Activated B cell treated with CpG ODN at 0.5 μM for 24 hours (primary cell): ENCODE data around the gene SH3RF3. TPM values are rescaled to one million over a fixed set of nuclear protein-coding genes. Genes with fewer than 3 reads are reported as not detected.

Source experiments
- ATAC-seq: fragments of 200-7000 bp; cut with Tn5 transposase; one replicate; pipeline ENCODE4 v1.10.0; 2021; ENCODE audit warnings: low read depth, mild to moderate bottlenecking, moderate library complexity
- CTCF ChIA-PET: fragments of 350-600 bp; sonication (Branson Sonifier 250); formaldehyde crosslinking; loops from one replicate; lab custom pipeline; 2021; ENCODE audit warnings: antibody characterized with exemption; lab: Charles Lee
- POLR2A ChIA-PET: fragments of 350-600 bp; sonication (Branson Sonifier 250); formaldehyde crosslinking; loops from one replicate; lab custom pipeline; 2021; ENCODE audit warnings: antibody characterized with exemption; lab: Charles Lee
- DNase-seq: peaks from one replicate; pipeline ENCODE4 v3.0.0; 2022
- H3K27ac Mint-ChIP-seq: one replicate; pipeline ENCODE4 v1.8.0; 2020; ENCODE audit warnings: mixed read lengths
- H3K27me3 Mint-ChIP-seq: one replicate; pipeline ENCODE4 v1.8.0; 2021; ENCODE audit warnings: mixed read lengths
- H3K36me3 Mint-ChIP-seq: one replicate; pipeline ENCODE4 v1.8.0; 2021; ENCODE audit warnings: low read depth, mixed read lengths
- H3K4me1 Mint-ChIP-seq: one replicate; pipeline ENCODE4 v1.8.0; 2021; ENCODE audit warnings: mixed read lengths
- H3K4me3 Mint-ChIP-seq: one replicate; pipeline ENCODE4 v1.8.0; 2020; ENCODE audit warnings: mild to moderate bottlenecking, mixed read lengths
- H3K9me3 Mint-ChIP-seq: one replicate; pipeline ENCODE4 v1.8.0; 2020; ENCODE audit warnings: mixed read lengths
- CTCF ChIP-seq: fragments of 200-600 bp; IDR thresholded peaks from one replicate; pipeline ENCODE4 v1.8.0; 2022; ENCODE audit warnings: antibody characterized with exemption, mild to moderate bottlenecking
- intact Hi-C: fragments of 100-400 bp; cut with micrococcal nuclease; formaldehyde crosslinking; loops from one replicate; pipeline ENCODE4 v1.15.1; 2024
- total RNA-seq: library from RNA; stranded (reverse); gene quantifications from 2 replicates; pipeline ENCODE4 v1.2.3, GENCODE V29; 2022

Gene SH3RF3
- total RNA-seq, 1 donor from 2014 or later = 0.09 TPM

DNA sequence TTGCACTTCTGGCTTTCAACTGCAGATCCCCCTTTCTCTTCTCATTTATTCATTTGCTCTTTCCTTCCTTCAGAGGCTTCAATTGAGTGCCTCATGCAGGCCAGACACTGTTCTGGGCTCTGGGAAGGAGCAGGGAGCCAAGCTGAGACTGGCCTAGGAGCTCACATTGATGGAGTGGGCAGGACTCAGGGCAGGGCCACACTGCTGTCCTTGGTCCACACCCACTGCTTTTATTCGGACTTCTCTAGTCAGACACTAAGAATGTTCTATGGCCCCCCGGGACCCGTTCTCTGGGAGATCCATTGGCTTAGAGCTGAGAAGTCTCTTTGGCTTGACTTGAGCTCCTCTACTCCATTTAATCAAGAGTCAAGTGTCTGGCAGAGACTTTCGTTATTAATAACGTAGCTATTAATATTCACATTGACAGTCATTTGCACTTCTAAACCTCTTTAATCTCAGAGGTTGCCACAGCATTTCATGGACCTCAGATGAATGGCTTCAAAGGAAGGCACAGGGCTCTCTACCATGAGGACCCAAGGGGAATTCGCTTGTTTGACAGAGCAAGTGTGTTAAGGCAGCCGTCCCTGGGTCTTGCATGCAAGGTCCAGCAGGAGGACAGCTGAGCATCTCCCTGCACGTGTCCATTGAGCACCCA lies 20.1 kb downstream of the SH3RF3 start:
- no peak for TF ChIP-seq CTCF
- Mint-ChIP-seq H3K36me3 (no peaks in the 10 kb centered on the region), H3K27me3 (no peaks in the 10 kb centered on the region), H3K9me3 (no peaks in the 10 kb centered on the region), H3K27ac (no peak overlapping the region), H3K4me1 (peaks cover 2% of the 10 kb centered on the region), H3K4me3 (no peak overlapping the region)
- ChIA-PET POLR2A (no interaction called here), CTCF (no interaction called here)
- intact Hi-C loops = no loop called here
- ATAC-seq = no peak
- DNase-seq = no peak

DNA sequence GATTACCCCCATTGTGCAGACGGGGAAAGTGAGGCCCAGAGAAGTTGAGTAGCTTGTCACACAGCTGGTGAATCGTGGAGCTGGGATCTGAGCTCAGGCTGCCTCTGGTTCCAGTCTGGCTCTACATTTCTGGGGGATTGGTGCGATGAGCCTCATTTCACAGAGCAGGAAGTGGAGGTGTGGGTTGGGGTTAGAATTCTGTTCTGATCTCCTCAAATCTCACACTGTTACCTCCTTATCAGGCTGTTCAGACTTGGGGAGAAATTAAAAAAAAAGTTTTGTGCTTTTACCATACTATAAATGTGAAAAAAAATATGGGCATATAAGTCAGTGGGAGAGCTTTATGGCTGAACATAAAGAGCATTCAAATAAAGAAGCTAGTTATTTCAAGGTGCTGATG lies 21.6 kb downstream of the SH3RF3 start:
- no peaks in the 10 kb centered on the region for H3K9me3 Mint-ChIP-seq
- CTCF ChIA-PET = no interaction called here
- no peak overlapping the region for H3K4me3 Mint-ChIP-seq
- POLR2A ChIA-PET = no interaction called here
- H3K27ac Mint-ChIP-seq = no peak overlapping the region
- H3K4me1 Mint-ChIP-seq = no peaks in the 10 kb centered on the region
- DNase-seq (no peak), ATAC-seq (no peak)
- intact Hi-C loops = no loop called here
- H3K36me3 Mint-ChIP-seq = no peaks in the 10 kb centered on the region
- TF ChIP-seq CTCF = no peak
- no peaks in the 10 kb centered on the region for H3K27me3 Mint-ChIP-seq

DNA sequence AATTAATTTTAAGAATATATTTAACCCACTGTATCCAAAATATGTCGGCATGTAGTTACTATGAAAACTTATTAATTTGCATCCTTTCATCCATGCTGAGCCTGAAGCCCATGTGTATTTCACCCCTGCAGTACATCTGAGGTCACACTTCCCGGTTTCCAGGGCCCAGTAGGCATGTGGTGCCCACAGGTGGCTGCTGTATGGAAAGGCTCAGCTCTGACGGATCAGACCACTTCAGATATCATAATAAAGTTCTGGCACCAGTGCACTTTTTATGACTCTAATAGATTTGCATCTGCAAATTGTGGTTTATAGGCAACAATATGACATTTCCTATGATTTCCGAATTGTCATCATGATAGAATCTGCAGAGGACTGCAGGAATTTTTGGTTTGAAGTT lies 22.5 kb downstream of the SH3RF3 start:
- no peak overlapping the region for H3K4me3 Mint-ChIP-seq
- ChIA-PET POLR2A (no interaction called here), CTCF (no interaction called here)
- DNase-seq (no peak), ATAC-seq (no peak)
- H3K36me3 Mint-ChIP-seq = no peaks in the 10 kb centered on the region
- H3K9me3 Mint-ChIP-seq = no peaks in the 10 kb centered on the region
- H3K4me1 Mint-ChIP-seq = no peaks in the 10 kb centered on the region
- intact Hi-C loops = no loop called here
- H3K27ac Mint-ChIP-seq = no peak overlapping the region
- no peak for TF ChIP-seq CTCF
- no peaks in the 10 kb centered on the region for H3K27me3 Mint-ChIP-seq

DNA sequence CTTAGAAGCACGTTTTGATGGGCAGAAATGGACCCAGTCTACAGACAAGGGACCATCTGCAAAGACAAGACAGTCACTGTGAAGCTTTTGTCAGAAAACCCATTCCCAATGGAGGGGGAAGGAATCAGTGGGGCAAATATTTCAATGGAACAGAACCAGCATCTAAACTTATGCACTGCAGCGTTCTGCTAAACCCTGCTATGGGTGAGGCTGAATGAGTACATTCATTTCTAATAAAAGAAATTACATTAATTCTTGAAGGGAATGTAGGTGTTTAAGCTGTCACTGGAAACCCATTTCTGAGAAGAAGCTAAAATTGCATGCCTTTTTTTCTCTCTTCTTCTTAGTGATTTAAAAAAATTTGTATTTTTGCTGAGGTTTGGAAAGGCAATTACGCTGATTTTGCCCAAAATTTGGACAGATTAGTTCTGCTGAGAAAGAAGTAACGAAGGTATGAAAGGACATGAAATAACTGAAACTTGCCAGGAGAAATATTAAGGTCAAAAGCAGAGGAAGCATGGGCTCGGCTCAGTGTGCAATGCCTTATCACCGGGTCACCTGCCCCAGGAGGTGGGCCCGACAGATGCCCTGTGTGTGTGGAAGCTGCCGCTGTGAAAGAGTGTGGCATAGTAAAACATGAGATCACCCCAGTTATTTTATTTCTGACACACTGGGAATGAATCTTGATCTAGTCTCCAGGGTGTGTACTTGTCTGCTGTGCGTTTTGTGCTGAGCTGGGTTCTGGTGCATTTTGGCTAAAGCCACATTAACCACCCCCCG lies 24.2 kb downstream of the SH3RF3 start:
- DNase-seq (no peak), ATAC-seq (no peak)
- intact Hi-C loops = no loop called here
- Mint-ChIP-seq H3K36me3 (no peaks in the 10 kb centered on the region), H3K4me1 (no peaks in the 10 kb centered on the region), H3K4me3 (no peak overlapping the region), H3K27me3 (peaks cover 3% of the 10 kb centered on the region), H3K9me3 (no peaks in the 10 kb centered on the region), H3K27ac (no peak overlapping the region)
- CTCF ChIA-PET = no interaction called here
- POLR2A ChIA-PET = no interaction called here
- TF ChIP-seq CTCF = no peak

DNA sequence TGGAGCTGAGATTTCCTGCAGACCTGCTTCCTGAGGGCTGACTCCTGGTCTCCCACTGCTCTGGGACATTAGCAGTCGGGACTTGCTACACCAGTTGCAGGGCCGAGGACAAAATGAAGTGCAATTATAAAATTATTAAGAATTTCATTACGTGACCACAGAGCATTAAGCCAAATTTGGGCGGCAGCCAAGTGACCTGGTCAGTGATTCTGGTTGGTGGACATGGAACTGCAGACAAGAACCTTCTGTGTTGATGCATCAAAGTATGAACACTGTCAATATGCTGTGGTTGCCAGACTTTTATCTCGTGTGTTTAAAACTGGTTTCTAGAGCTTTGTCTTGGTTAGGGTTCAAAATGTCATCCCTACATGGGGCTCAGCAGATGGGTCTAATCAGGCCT lies 24.8 kb downstream of the SH3RF3 start:
- CTCF ChIA-PET = no interaction called here
- ATAC-seq = no peak
- H3K27ac Mint-ChIP-seq = no peak overlapping the region

More for the DNA sequence above, 24.8 kb downstream of the SH3RF3 start:
- no peak for DNase-seq
- POLR2A ChIA-PET = no interaction called here
- no peak for TF ChIP-seq CTCF
- H3K27me3 Mint-ChIP-seq = peaks cover 3% of the 10 kb centered on the region
- no peak overlapping the region for H3K4me3 Mint-ChIP-seq
- H3K4me1 Mint-ChIP-seq = no peaks in the 10 kb centered on the region
- no peaks in the 10 kb centered on the region for H3K9me3 Mint-ChIP-seq
- H3K36me3 Mint-ChIP-seq = no peaks in the 10 kb centered on the region
- intact Hi-C loops = no loop called here
